K562 (cell line): ENCODE results near the gene HNRNPLL. TPM values are rescaled to one million over a fixed set of nuclear protein-coding genes. Genes with fewer than 3 reads are reported as not detected.
A peak's percentile ranks its signal among the peaks of the same experiment; 100 is the strongest.

Experiments
- ATAC-seq: fragments of 200-7000 bp; cut with Tn5 transposase; 3 replicates; pipeline ENCODE4 v1.9.1; 2020; ENCODE audit warnings: moderate library complexity
- BruUV-seq: library from RNA; stranded (reverse); fragments of 400-500 nt; replicated peaks from 2 replicates; lab custom pipeline; 2021; lab: Mats Ljungman, UMichigan
- CTCF ChIA-PET: fragments of 300-600 bp; formaldehyde crosslinking; extraction: SDS; loops from one replicate; lab custom pipeline; 2021; ENCODE audit warnings: low intra/inter-chr PET ratio; lab: Yijun Ruan, JAX
- POLR2A ChIA-PET: fragments of 300-600, 350-650 bp; sonication (Branson Sonifier 250); formaldehyde crosslinking; extraction: SDS; loops from one replicate; lab custom pipeline; 2021; ENCODE audit warnings: antibody characterized with exemption, inconsistent platforms; lab: Yijun Ruan, JAX
- DNase-seq, 4 experiments: peaks; one replicate each; pipeline versions ENCODE4 v3.0.0 to v3.0.0-alpha.2; 2011 to 2018; ENCODE audit warnings: low spot score in 3 of 4, mixed read lengths in 3 of 4; ENCODE audit errors: extremely low read depth in 1 of 4
- FAIRE-seq: peaks from 2 replicates; lab custom pipeline; 2011; peaks lifted over from hg19 to GRCh38; lab: Jason Lieb, UNC
- H2AFZ ChIP-seq: 2 replicates; pipeline ENCODE4 v1.6.0; 2011; ENCODE audit warnings: low read depth, low read length, control low read depth, inconsistent platforms
- H3K27ac ChIP-seq: fragments of 200-600 bp; 3 replicates; pipeline ENCODE4 v1.8.0; 2011; ENCODE audit warnings: low read depth, mild to moderate bottlenecking, control low read depth, inconsistent platforms, low read length, moderate library complexity, mixed read lengths; ENCODE audit errors: extremely low read depth
- H3K27me3 ChIP-seq, 2 experiments: fragments of 300-600 bp in 1 of 2; 2 replicates in 1 of 2; 3 replicates in 1 of 2; pipeline versions ENCODE4 v1.6.0 to v1.8.0; 2011; ENCODE audit warnings: inconsistent platforms in 2 of 2, low read length in 2 of 2, mild to moderate bottlenecking in 1 of 2, mixed read lengths in 1 of 2, moderate library complexity in 1 of 2; ENCODE audit not compliant: control insufficient read depth in 2 of 2, insufficient read depth in 2 of 2
- H3K36me3 ChIP-seq: fragments of 300-600 bp; 3 replicates; pipeline ENCODE4 v1.8.0; 2011; ENCODE audit warnings: mild to moderate bottlenecking, low read length, inconsistent platforms; ENCODE audit not compliant: control insufficient read depth, insufficient read depth
- H3K4me1 ChIP-seq, 2 experiments: fragments of 200-600 bp in 1 of 2; replicated peaks in 1 of 2; 2 replicates in 1 of 2; 3 replicates in 1 of 2; pipeline versions ENCODE4 v1.5.1 to v1.8.0; 2011; ENCODE audit warnings: inconsistent platforms in 2 of 2, low read length in 2 of 2, mild to moderate bottlenecking in 1 of 2, mixed read lengths in 1 of 2, moderate library complexity in 1 of 2; ENCODE audit not compliant: control insufficient read depth in 2 of 2, insufficient read depth in 2 of 2
- H3K4me2 ChIP-seq: 2 replicates; pipeline ENCODE4 v1.6.1; 2011; ENCODE audit warnings: low read length, control low read depth, inconsistent platforms, mixed read lengths; ENCODE audit not compliant: insufficient read depth
- H3K4me3 ChIP-seq: fragments of 200-600 bp; sonication (generic), shearing (Covaris generic); 2 replicates; pipeline ENCODE4 v1.5.1; 2016; ENCODE audit warnings: control low read depth, inconsistent platforms
- H3K79me2 ChIP-seq: fragments of 200-600 bp; 3 replicates; pipeline ENCODE4 v1.8.0; 2011; ENCODE audit warnings: low read length, inconsistent platforms; ENCODE audit not compliant: control insufficient read depth, insufficient read depth
- H3K9ac ChIP-seq, 2 experiments: 2 replicates each; pipeline versions ENCODE4 v1.6.0 to v1.6.1; 2011; ENCODE audit warnings: low read depth in 2 of 2, low read length in 2 of 2, control low read depth in 1 of 2, inconsistent platforms in 1 of 2, mild to moderate bottlenecking in 1 of 2, mixed read lengths in 1 of 2; ENCODE audit not compliant: insufficient read depth in 1 of 2
- H3K9me1 ChIP-seq: one replicate; pipeline ENCODE4 v1.6.0; 2011; ENCODE audit warnings: inconsistent platforms, mild to moderate bottlenecking, low read length, moderate library complexity; ENCODE audit not compliant: control insufficient read depth, insufficient read depth
- H3K9me3 ChIP-seq: replicated peaks from 2 replicates; pipeline ENCODE4 v1.5.1; 2011; ENCODE audit warnings: low read depth, low read length, inconsistent platforms; ENCODE audit not compliant: control insufficient read depth, insufficient read depth
- H4K20me1 ChIP-seq: replicated peaks from 2 replicates; pipeline ENCODE4 v1.6.1; 2011; ENCODE audit warnings: low read length, inconsistent platforms, mixed read lengths; ENCODE audit not compliant: control insufficient read depth, insufficient read depth
- ARID2 ChIP-seq: fragments of 450-650 bp; IDR thresholded peaks from 2 replicates; pipeline ENCODE4 v1.6.1; 2017; ENCODE audit warnings: antibody characterized with exemption, mild to moderate bottlenecking
- CSDE1 ChIP-seq, 2 experiments: fragments of 450-650 bp; IDR thresholded peaks; 2 replicates each; pipeline ENCODE4 v1.6.1; 2016; ENCODE audit warnings: mild to moderate bottlenecking in 1 of 2
- DACH1 ChIP-seq: fragments of 450-650 bp; IDR thresholded peaks from 2 replicates; pipeline ENCODE4 v1.6.1; 2018; ENCODE audit not compliant: partially characterized antibody
- E2F4 ChIP-seq: sonication (generic); formaldehyde crosslinking; IDR thresholded peaks from 2 replicates; pipeline ENCODE4 v1.8.0; 2022; ENCODE audit warnings: mild to moderate bottlenecking, low read depth, missing genetic modification reagents
- ERF ChIP-seq: fragments of 450-650 bp; formaldehyde crosslinking; IDR thresholded peaks from 2 replicates; pipeline ENCODE4 v1.4.0; 2020; ENCODE audit warnings: mild to moderate bottlenecking, mixed read lengths
- GABPA ChIP-seq: fragments of 200-800 bp; sonication (Bioruptor generic); conservative IDR thresholded peaks from 2 replicates; pipeline ENCODE4 v1.6.1; 2016; ENCODE audit warnings: low read depth, missing genetic modification characterization, missing compliant biosample characterization
- HDAC6 ChIP-seq: IDR thresholded peaks from 2 replicates; pipeline ENCODE4 v1.6.1; 2012; ENCODE audit warnings: low read depth, mild to moderate bottlenecking, control low read depth, inconsistent platforms, low read length, moderate library complexity
- IRF1 ChIP-seq: sonication (generic); formaldehyde crosslinking; IDR thresholded peaks from 2 replicates; pipeline ENCODE4 v1.8.0; 2022; ENCODE audit warnings: missing genetic modification reagents, mild to moderate bottlenecking, borderline replicate concordance
- KAT7 ChIP-seq: sonication (generic); formaldehyde crosslinking; IDR thresholded peaks from 2 replicates; pipeline ENCODE4 v1.8.0; 2022; ENCODE audit warnings: missing genetic modification reagents, mild to moderate bottlenecking, borderline replicate concordance
- NFE2 ChIP-seq: IDR thresholded peaks from 2 replicates; pipeline ENCODE4 v1.6.1; 2014; ENCODE audit warnings: antibody characterized with exemption, low read depth
- PHB2 ChIP-seq: fragments of 450-650 bp; IDR thresholded peaks from 2 replicates; pipeline ENCODE4 v1.6.1; 2017; ENCODE audit warnings: low read depth
- PML ChIP-seq: IDR thresholded peaks from 2 replicates; pipeline ENCODE4 v1.6.1; 2012; ENCODE audit warnings: low read length, inconsistent platforms
- PTRF ChIP-seq: fragments of 450-650 bp; IDR thresholded peaks from 2 replicates; pipeline ENCODE4 v1.6.1; 2016; ENCODE audit warnings: mild to moderate bottlenecking, missing genetic modification characterization, missing compliant biosample characterization
- SMC3 ChIP-seq: conservative IDR thresholded peaks from 2 replicates; pipeline ENCODE4 v1.6.1; 2011; ENCODE audit warnings: low read depth, low read length, improper control_type of control experiment; ENCODE audit not compliant: insufficient read depth
- SUPT5H ChIP-seq: fragments of 450-650 bp; IDR thresholded peaks from 2 replicates; pipeline ENCODE4 v1.6.1; 2016
- TAF1 ChIP-seq: IDR thresholded peaks from 2 replicates; pipeline ENCODE4 v1.6.1; 2011; ENCODE audit warnings: mild to moderate bottlenecking, low read length, moderate library complexity; ENCODE audit not compliant: insufficient read depth, control insufficient read depth, severe bottlenecking; ENCODE audit errors: extremely low read depth
- THRB ChIP-seq: fragments of 450-650 bp; formaldehyde crosslinking; conservative IDR thresholded peaks from 2 replicates; pipeline ENCODE4 v1.4.0; 2022; ENCODE audit warnings: mild to moderate bottlenecking, missing genetic modification characterization
- ZFX ChIP-seq: sonication (generic); formaldehyde crosslinking; IDR thresholded peaks from 2 replicates; pipeline ENCODE4 v1.8.0; 2022; ENCODE audit warnings: mild to moderate bottlenecking, missing genetic modification reagents, moderate library complexity
- ZNF57 ChIP-seq: fragments of 450-650 bp; formaldehyde crosslinking; IDR thresholded peaks from 2 replicates; pipeline ENCODE4 v1.4.0; 2020; ENCODE audit warnings: mild to moderate bottlenecking, moderate library complexity
- WGBS: fragments of 100-300 bp; shearing (Covaris generic); methylation state at CpG from one replicate; pipeline ENCODE4 v1.1.6; 2016; ENCODE audit warnings: low coverage, mixed read lengths; ENCODE audit not compliant: insufficient coverage; ENCODE audit errors: missing lambda C conversion rate; 5-methylcytosine and 5-hydroxymethylcytosine counted together
- in situ Hi-C: fragments of 300-500 bp; cut with MboI; formaldehyde crosslinking; loops from 4 replicates; pipeline ENCODE4 v1.15.0; 2018; ENCODE audit warnings: inconsistent platforms, mixed read lengths
- intact Hi-C: fragments of 100-400 bp; cut with micrococcal nuclease; formaldehyde crosslinking; loops from 2 replicates; pipeline ENCODE4 v1.14.2; 2022
- polyA plus RNA-seq, 8 experiments: library from polyadenylated mRNA; depleted of rRNA in 4 of 8; stranded (reverse) in 5 of 8; unstranded in 3 of 8; fragments of >200 nt; fragmentation: Nextera tagmentation in 2 of 8; fragmentation: Illumina TruSeq in 1 of 8; extraction: Ambion mirVana in 2 of 8; extraction: Trizol in 1 of 8; gene quantifications; 2 replicates each; pipeline versions ENCODE4 v1.2.1 to v1.2.3, GENCODE V29; 2011 to 2014; ENCODE audit warnings: inconsistent platforms in 1 of 8, missing spikeins in 1 of 8
- total RNA-seq, 7 experiments: library from RNA; depleted of rRNA in 6 of 7; stranded (reverse); fragments of >200 nt in 6 of 7; fragmentation: Illumina TruSeq in 2 of 7; extraction: Trizol in 2 of 7; gene quantifications; 2 replicates each; pipeline versions ENCODE4 v1.2.1 to v1.2.3, GENCODE V29; 2011 to 2021; ENCODE audit warnings: low replicate concordance in 1 of 7

The HNRNPLL gene
- total and polyA plus RNA-seq, 9 of the 15 experiments (the other 6 are each of a cell fraction or from before 2014, with no cell fraction given) = 19.8 to 135 (median 57.8) TPM

GRCh38 chr2:38581193-38582147 lies 21.3 kb downstream of the HNRNPLL start:
- intact Hi-C loops = loop anchor here (1.0 to 2.0 kb wide), 2 partner anchors 141 to 159 kb away; no protein-coding TSS in a partner anchor
- H3K4me1 ChIP-seq = no peaks in the 10 kb centered on the region
- no peak overlapping the region for H2AFZ ChIP-seq
- H3K4me3 ChIP-seq = no peak overlapping the region
- no peak overlapping the region for H3K27ac ChIP-seq
- no peak overlapping the region for H3K9ac ChIP-seq
- H3K27me3 ChIP-seq = no peaks in the 10 kb centered on the region
- DNase-seq = peak; percentile 24 to 82 (median 38)
- H3K9me3 ChIP-seq = no peaks in the 10 kb centered on the region
- H3K9me1 ChIP-seq = no peaks in the 10 kb centered on the region
- no peak overlapping the region for H3K4me2 ChIP-seq
- CTCF ChIA-PET = interaction anchor here (0.6 to 1.8 kb wide), 5 partner anchors 45 to 160 kb away, joined by 3 to 17 read pairs (median 8); no protein-coding TSS in a partner anchor
- H3K79me2 ChIP-seq = peaks cover 44% of the 10 kb centered on the region
- FAIRE-seq = peak; percentile 73
- WGBS = 53% methylated on average over 9 of the region's 9 CpGs
- POLR2A ChIA-PET = interaction anchor here (0.8 to 2.0 kb wide), 19 partner anchors 8 to 170 kb away, joined by 3 to 22 read pairs (median 4); partner anchors contain the start of genes HNRNPLL and SRSF7
- ATAC-seq = peak; percentile 84
- H3K36me3 ChIP-seq = peaks cover 91% of the 10 kb centered on the region
- in situ Hi-C loops = no loop called here
- TSS peak; percentile 2 for BruUV-seq
- no peaks in the 10 kb centered on the region for H4K20me1 ChIP-seq
- TF ChIP-seq CSDE1 (IDR thresholded peaks at IDR 0.05) (no peak), DACH1 (no peak), ZFX (no peak), THRB (CRISPR knock-in tag) (no peak), SUPT5H (0 out of 2 replicates have a peak, but pooled peaks have one; percentile 5), NFE2 (no peak), PTRF (tag) (no peak), KAT7 (CRISPR knock-in tag) (no peak), TAF1 (no peak), SMC3 (peak; percentile 61), ZNF57 (no peak), ARID2 (no peak), E2F4 (no peak), ERF (CRISPR knock-in tag) (0 out of 2 replicates have a peak, but pooled peaks have one; percentile 21), PHB2 (no peak), GABPA (tag) (no peak), PML (0 out of 2 replicates have a peak, but pooled peaks have one; percentile 30), IRF1 (no peak), HDAC6 (no peak)
